ENCODE data around the gene PIAS2.

GRCh38 chr18:46892842-46893241, 24.5 kb downstream of the PIAS2 start:
- TF ChIP-seq, protein P1, sequence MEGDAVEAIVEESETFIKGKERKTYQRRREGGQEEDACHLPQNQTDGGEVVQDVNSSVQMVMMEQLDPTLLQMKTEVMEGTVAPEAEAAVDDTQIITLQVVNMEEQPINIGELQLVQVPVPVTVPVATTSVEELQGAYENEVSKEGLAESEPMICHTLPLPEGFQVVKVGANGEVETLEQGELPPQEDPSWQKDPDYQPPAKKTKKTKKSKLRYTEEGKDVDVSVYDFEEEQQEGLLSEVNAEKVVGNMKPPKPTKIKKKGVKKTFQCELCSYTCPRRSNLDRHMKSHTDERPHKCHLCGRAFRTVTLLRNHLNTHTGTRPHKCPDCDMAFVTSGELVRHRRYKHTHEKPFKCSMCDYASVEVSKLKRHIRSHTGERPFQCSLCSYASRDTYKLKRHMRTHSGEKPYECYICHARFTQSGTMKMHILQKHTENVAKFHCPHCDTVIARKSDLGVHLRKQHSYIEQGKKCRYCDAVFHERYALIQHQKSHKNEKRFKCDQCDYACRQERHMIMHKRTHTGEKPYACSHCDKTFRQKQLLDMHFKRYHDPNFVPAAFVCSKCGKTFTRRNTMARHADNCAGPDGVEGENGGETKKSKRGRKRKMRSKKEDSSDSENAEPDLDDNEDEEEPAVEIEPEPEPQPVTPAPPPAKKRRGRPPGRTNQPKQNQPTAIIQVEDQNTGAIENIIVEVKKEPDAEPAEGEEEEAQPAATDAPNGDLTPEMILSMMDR (IDR thresholded peaks at IDR 0.05): no peak
- TF ChIP-seq POLR2AphosphoS5 (IDR thresholded peaks at IDR 0.05; ENCODE audit: low read depth, low read length): no peak
